Thymus (tissue), 11 donors: ENCODE results near the gene PCDH20. TPM values are rescaled to one million over a fixed set of nuclear protein-coding genes. Genes with fewer than 3 reads are reported as not detected.
"Not testable (repeated sequence)": the region's sequence is repeated elsewhere in the genome, so short reads cannot be mapped to it uniquely, and the experiment has no call there.

Experiments used
- DNase-seq, 9 donors: peaks; one replicate each; pipeline ENCODE4 v3.0.0-alpha.2; 2013; ENCODE audit warnings: low spot score in 9 of 9, low read depth in 6 of 9, missing footprints in 1 of 9
- H3K27ac ChIP-seq, 2 donors: one replicate each; pipeline ENCODE4 v1.5.1; 2013; ENCODE audit warnings: control low read depth in 1 of 2, low read depth in 1 of 2, low read length in 1 of 2, mild to moderate bottlenecking in 1 of 2, moderate library complexity in 1 of 2
- H3K27me3 ChIP-seq, 2 donors: one replicate each; pipeline ENCODE4 v1.5.1; 2013; ENCODE audit warnings: low read length in 1 of 2; ENCODE audit not compliant: control insufficient read depth in 2 of 2, insufficient read depth in 1 of 2
- H3K36me3 ChIP-seq, 2 donors: one replicate each; pipeline ENCODE4 v1.5.1; 2013; ENCODE audit warnings: low read length in 1 of 2, mild to moderate bottlenecking in 1 of 2, moderate library complexity in 1 of 2; ENCODE audit not compliant: control insufficient read depth in 2 of 2, insufficient read depth in 2 of 2
- H3K4me1 ChIP-seq, 2 donors: one replicate each; pipeline ENCODE4 v1.5.1; 2013; ENCODE audit warnings: low read length in 2 of 2; ENCODE audit not compliant: control insufficient read depth in 2 of 2, insufficient read depth in 2 of 2
- H3K4me3 ChIP-seq, 2 donors: one replicate each; pipeline ENCODE4 v1.5.1; 2013; ENCODE audit warnings: low read length in 2 of 2, control low read depth in 1 of 2, mild to moderate bottlenecking in 1 of 2
- H3K9me3 ChIP-seq, 2 donors: one replicate each; pipeline ENCODE4 v1.5.1; 2013; ENCODE audit warnings: low read length in 1 of 2, mild to moderate bottlenecking in 1 of 2; ENCODE audit not compliant: control insufficient read depth in 2 of 2, insufficient read depth in 1 of 2
- WGBS: extraction: QIAGEN DNeasy Blood & Tissue Kit; methylation state at CpG from one replicate; pipeline ENCODE4 v1.1.7; 2013; 5-methylcytosine and 5-hydroxymethylcytosine counted together
- polyA plus RNA-seq: library from polyadenylated mRNA; stranded (reverse); fragments of 200-250 nt; gene quantifications from one replicate; pipeline ENCODE4 v1.2.3, GENCODE V29; 2013
- total RNA-seq: library from RNA; stranded (reverse); fragments of 120-200 nt; gene quantifications from one replicate; pipeline ENCODE4 v1.2.4, GENCODE V29; 2013
- donor health status: healthy.

PCDH20 gene
- total and polyA plus RNA-seq, 2 donors = 0.39 to 1.2 TPM

DNA sequence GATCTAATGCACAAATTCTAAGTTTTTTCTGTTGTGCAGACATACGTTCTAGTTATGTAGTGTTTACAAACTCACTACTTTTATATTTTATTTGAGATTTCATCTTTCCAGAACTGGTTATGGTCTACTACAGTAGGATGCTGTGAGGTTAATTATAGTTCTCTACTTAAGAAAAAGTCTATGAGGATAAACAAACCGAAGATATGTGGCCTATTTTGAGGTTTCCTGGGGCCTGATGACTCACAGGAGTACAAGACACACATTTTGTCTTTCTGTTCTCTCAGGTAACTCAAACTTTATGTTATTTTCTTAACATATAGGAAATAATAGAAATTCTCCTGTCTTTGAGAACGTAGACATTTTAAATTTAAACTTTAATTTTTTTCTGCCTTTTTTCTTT is 45.1 kb downstream of the PCDH20 start:
- no peaks in the 10 kb centered on the region for H3K9me3 ChIP-seq
- H3K4me3 ChIP-seq = no peak overlapping the region
- WGBS = 69% methylated on average over 3 of the region's 3 CpGs
- no peaks in the 10 kb centered on the region for H3K4me1 ChIP-seq
- no peaks in the 10 kb centered on the region for H3K36me3 ChIP-seq
- H3K27me3 ChIP-seq = no peaks in the 10 kb centered on the region
- DNase-seq = no peak
- H3K27ac ChIP-seq = no peak overlapping the region

DNA sequence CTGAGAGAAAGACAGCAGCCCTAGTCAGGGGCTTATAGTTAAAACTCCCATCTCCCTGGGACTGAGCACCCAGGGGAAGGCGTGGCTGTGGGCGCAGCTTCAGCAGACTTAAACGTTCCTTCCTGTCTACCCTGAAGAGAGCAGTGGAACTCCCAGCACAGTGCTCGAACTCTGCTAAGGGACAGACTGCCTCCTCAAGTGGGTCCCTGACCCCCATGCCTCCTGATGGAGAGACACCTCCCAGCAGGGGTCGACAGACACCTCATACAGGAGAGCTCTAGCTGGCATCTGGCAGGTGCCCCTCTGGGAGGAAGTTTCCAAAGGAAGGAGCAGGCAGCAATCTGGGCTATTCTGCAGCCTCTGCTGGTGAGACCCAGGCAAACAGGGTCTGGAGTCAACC is 51.0 kb downstream of the PCDH20 start:
- H3K9me3 ChIP-seq, H3K4me1 ChIP-seq, H3K4me3 ChIP-seq, H3K36me3 ChIP-seq, DNase-seq, H3K27ac ChIP-seq, H3K27me3 ChIP-seq: not testable (repeated sequence)
- WGBS = 90% methylated on average over 5 of the region's 5 CpGs

DNA sequence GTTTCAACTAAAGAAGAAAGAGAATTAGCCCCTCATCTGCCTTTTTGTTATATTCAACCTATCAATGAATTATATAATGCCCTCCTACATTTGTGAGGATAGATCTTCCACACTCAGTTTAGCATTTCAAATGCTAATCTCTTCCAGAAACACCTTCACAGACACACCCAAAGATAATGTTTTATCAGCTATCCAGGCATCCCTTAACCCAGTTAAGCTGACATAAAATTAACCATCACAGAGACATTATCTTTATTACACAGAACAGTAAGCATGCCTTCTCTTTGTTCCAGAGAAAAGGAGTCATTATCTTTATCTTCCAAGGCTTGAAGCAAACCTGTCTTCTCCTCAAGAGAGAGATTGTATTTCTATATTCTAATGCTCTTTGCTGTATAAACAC is 53.1 kb downstream of the PCDH20 start:
- Histone ChIP-seq H3K9me3 (peaks cover 0 to 9% of the 10 kb centered on the region in 2 donors), H3K4me3 (no peak overlapping the region), H3K27ac (no peak overlapping the region), H3K27me3 (no peaks in the 10 kb centered on the region), H3K36me3 (no peaks in the 10 kb centered on the region), H3K4me1 (no peaks in the 10 kb centered on the region)
- DNase-seq = no peak
